Left forelimb (tissue), 1 donor: ENCODE results near the gene GXYLT2.

Experiments used
- DNase-seq: peaks from one replicate; pipeline ENCODE4 v3.0.0-alpha.2; 2018; ENCODE audit warnings: low spot score

The GXYLT2 gene

DNA sequence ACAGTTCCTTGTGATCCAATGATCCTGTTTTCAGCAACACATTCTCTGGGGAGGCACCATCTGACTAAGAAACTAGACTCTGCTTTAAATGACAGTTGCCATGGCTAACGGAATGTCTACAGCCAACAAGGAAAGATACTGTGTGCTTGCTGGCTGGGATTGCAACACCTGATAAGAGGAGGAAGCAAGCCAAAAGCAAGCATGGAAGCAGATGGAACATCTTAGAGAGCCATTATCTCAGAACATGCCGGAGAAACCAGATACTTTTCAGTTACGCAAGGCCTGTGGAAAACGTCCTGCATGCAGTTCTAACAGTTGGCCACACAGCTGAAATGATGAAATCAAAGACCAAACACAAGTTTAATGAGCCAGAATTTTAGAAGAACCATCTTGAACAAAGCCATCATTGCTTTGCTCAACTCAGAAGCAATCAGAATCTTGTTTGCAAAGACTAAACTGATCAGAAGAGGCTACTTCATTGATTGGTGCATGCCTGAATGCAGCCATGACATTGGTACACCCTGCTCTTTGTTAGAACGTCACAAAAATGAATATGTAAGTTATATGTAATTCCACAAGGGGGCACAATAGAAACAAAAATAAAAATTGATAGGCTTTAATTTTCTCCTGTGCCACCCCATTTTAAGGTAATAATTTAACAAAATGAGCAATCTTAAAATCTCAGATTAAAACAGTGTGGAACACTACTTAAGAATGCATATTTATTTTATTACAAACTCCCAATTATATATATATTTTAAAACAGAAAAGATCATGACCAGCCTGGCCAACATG lies 50.8 kb downstream of the GXYLT2 start:
- no peak for DNase-seq

DNA sequence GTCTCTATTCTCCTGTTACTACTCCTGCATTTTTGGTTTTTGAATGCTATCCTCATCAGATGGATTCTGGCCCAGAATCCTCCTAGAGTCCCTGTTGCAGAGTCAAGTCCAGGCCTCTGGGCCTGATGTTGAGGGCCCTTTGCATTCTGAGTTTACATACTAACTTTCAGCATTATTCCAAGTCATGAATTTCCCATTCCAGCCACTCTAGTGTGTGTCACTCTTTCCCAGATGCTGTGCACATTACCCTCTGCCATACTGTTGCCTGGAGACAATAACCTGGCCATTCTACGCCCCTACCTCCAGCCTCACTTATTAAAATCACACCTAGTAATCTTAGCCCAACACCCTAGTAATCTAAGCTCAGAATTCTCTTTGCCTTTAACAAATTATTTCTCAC lies 53.4 kb downstream of the GXYLT2 start:
- DNase-seq: no peak

DNA sequence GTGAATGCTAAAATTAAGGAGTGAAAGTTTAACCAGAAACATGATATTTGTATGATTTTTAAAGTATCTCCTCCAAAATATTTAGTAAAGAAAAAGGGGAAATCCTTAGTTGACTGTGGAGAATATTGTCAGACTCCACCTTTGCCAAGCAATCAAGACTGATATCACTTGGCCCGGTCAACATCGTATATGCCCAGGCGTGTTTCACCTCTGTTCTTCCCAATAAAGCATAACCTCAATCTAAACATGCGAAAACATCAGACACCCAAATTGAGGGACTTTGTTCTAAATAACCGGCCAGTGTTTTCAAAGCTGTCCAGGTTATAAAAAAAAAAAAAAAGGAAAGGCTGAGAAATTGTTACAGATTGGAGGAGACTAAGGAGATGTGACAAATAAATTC lies 54.6 kb downstream of the GXYLT2 start:
- no peak for DNase-seq

DNA sequence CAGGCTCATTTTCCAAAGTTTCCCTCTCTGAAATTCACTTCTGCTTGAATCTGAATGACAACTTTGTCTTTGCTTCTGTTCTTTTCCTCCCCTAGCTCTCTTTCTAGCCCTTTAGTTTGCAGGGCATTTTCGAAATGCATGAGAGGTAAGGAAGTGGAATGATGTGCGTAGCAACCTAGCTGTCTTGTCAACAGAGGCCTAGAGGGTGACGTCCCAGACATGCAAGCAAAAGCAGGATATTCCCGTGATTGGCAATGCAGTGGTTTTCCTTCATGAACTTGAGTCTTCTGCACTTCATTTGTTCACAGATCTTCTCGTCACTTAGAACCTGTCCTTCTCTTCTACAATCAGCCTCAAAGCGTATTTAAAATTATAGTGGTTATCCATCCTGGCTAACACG lies 56.9 kb downstream of the GXYLT2 start:
- DNase-seq: no peak

DNA sequence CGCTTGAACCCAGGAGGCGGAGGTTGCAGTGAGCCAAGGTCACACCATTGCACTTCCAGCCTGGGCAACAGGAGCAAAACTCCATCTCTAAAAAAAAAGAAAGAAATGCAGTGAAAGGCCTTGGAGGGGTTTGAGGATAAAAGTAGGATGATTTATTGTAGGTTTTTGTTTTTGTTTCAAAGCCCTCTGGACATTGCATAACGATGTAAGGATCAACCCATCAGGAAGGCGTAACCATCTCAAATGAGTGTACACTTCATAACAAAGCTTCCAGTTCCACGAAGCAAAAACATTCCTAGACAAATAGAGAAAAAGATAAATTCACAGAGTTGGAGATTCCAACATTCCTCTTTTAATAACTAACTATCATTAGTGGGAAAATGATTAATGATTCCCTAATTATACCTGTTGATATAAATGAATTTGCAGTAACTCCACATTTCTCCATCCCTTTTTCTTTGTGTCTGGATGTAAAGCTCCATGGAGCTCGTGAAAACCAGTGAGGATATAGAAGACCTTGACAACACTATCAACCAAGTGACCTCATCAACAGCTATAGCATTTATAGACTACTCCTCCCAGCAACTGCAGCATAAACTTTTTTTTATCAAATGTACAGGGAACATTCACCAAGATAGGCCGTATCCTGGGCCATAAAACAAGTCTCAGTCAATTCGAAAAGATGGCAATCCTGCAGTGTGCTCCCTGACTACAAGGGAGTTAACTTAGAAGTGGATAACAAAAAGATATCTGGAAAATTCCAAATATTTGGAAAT lies 60.1 kb downstream of the GXYLT2 start:
- no peak for DNase-seq

DNA sequence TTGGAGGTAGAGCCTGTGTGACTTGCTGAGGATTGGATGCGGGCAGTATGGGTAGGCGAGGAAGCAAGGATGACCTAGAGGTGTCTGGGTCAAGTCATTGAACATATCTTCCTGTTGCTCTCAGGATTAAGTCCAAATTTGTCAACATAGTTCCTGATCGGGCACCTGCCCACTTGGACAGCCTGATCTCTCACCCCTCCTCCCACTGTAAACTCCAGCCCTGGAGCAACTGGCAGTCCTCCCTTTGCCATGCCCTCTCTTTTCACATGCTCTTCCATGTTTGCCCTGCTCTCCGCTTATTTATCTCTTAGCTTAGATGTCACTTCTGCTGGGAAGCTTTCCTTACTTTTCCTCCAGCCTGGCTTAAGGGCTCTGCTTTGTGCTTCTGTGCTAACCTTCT lies 61.2 kb downstream of the GXYLT2 start:
- no peak for DNase-seq

- no peak for DNase-seq
Measured at GRCh38 chr3:72950372-72950771, 62.5 kb downstream of the GXYLT2 start.

- DNase-seq: no peak
Measured at GRCh38 chr3:72950801-72951200, 63.0 kb downstream of the GXYLT2 start.

GRCh38 chr3:72951259-72951722 lies 63.4 kb downstream of the GXYLT2 start:
- DNase-seq: no peak

GRCh38 chr3:72953325-72953956 lies 65.6 kb downstream of the GXYLT2 start:
- DNase-seq: no peak

GRCh38 chr3:72957297-72957696 lies 69.5 kb downstream of the GXYLT2 start:
- no peak for DNase-seq

GRCh38 chr3:72959336-72959735 lies 71.5 kb downstream of the GXYLT2 start:
- DNase-seq: no peak

GRCh38 chr3:72960812-72961518 lies 73.1 kb downstream of the GXYLT2 start:
- DNase-seq: no peak

DNA sequence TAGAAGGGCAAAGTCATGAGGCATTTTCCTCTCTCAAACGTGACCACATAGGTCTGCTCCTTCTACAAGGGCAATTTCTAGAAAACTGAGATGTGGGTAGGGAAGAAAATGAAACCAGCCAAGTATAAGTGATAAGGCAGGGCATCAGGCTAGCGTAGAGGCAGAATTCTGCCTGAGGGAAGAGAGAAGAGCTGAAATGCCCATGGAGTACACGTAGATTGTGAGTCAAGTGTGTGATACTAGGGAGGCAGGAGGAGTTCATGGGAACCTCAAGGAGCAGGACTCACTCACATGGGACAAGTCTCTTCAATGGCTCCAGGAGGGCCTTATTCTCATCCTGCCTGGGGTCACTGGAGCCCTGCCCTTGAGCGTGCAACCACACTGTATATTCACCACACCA lies 73.9 kb downstream of the GXYLT2 start:
- DNase-seq: no peak

DNA sequence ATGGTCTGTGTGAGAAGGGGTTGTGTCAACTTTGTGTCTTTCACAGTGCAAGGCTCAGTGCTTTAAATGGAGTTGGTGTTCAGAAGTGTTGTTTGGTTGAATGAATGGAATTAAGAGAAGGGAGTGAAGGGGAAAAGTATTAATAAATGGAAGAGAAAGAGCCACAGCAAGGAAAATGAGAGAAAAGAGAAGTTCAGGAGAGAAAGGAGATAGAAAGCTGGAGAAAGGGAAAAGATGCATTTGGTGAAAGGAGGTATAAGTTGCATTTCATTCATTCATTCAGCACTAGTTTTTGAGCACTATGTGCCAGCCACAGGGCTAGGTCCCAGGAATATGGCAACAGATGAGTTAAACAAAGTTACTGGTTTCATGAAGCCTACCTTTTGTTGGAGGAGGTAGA lies 74.5 kb downstream of the GXYLT2 start:
- DNase-seq: no peak

DNA sequence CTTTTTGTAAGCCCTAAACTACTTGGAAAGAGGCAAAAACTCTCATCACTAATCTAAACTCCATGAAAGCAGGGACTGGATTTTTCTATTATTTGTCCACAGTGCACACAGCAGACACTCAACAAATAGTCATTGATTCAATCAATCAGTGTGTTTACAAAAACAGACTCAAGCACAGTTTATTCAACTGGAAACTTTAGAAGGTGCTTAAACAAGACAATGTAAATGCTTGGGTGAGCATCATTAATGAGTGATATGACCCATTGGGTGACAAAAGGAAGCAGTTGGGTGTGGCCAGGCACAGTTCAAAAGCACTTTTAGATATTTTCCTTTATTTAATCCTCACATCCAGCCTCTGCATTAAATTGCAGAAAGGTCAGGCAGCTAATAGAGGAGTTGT lies 76.8 kb downstream of the GXYLT2 start:
- no peak for DNase-seq

GRCh38 chr3:72968266-72968664 lies 80.4 kb downstream of the GXYLT2 start:
- no peak for DNase-seq

DNA sequence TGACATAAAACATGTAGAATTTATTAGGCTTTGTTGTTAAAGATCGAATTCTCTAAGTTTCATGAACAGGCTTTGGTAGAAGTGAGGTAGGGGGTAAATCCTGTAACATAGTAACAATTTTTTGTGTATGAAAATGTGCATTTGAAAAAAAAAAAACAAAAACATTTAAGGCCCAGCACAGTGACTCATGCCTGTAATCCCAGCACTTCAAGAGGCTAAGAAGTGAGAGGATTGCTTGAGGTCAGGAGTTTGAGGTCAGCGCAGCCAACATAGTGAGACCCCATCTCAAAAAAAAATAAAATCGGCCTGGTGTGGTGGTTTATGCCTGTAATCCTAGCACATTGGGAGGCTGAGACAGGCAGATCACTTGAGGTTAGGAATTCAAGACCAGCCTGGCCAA lies 81.9 kb downstream of the GXYLT2 start:
- no peak for DNase-seq

DNA sequence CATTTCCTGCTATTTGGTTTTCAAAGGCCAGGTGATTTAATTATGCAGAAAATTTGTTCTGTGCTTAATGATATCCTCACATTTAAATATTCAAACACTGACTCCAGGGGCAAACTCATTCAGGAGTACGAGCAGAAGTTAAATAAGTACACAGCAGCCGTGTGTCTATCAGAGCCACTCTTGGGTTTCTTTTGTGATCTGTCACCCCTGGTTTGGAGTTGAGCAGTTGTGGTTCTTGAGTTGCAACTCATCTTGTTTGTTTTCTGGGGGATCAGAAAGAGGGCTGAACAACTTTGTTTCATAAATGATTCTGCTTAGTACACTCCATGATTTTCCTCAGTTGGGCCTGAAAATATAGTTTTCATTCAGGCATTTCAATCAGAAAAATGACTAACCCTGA lies 83.1 kb downstream of the GXYLT2 start:
- no peak for DNase-seq

- DNase-seq: no peak
Measured at GRCh38 chr3:72972706-72973030, 84.8 kb downstream of the GXYLT2 start.

DNA sequence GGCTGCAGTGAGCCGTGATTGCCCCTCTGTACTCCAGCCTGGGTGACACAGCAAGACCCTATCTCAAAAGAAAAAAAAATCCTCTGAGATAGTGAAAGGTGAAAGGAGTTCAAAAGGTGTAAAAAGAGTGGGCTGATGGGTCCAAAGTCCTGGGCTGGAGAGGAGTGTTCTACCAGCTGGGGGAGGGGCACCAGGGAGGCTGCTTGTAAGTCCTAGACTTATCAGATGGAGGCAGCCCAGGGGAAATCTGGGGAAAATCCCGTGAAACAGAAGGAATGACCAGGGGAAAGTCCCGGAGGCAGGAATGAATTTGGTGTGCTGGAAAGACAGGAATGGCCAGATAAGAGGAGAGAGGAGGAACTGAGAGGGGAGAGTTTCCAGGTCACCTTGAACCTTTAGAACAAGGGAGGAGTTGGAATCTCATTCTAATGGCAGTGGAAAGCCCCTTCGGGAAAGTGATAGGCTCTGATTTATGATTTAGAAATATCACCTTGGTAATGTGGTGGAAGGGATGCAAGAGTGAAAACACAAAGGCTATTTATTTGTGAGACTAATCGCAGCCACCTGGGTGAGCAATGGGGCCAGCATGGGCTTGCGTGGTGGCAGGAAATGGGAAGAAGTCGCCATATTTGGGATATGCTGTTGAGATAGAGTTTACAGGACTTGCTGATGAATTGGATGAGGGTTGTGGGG lies 85.3 kb downstream of the GXYLT2 start:
- no peak for DNase-seq

DNA sequence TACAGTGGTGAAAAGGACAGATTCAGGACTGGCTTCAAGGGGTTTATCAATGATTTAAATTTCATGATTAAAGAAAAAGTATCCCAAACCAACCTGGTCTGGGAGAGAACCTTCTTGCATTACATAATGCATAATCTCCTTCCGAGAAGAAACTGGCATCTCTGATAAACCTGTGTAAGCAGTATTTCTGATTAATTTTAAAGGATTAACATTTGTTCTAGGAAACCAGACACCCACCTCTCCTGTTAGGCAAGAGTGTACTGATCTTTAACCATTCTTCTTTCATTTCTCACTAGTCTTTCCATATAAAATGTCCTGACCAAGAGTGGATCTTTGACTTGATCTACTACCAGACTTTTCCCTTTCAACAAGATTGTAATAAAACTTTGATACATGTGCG lies 85.9 kb downstream of the GXYLT2 start:
- no peak for DNase-seq
